SIG-M5 treated with dmso at 0.1 percent for 504 hours (cell line): Measurements from ENCODE around the gene SNAPC4.
"Not testable (repeated sequence)": the region's sequence is repeated elsewhere in the genome, so short reads cannot be mapped to it uniquely, and the experiment has no call there.

ENCODE experiments used
- DNase-seq: peaks from one replicate; lab custom pipeline; 2025; ENCODE audit not compliant: unreplicated experiment; lab: John Stamatoyannopoulos, UW

SNAPC4 gene

DNA sequence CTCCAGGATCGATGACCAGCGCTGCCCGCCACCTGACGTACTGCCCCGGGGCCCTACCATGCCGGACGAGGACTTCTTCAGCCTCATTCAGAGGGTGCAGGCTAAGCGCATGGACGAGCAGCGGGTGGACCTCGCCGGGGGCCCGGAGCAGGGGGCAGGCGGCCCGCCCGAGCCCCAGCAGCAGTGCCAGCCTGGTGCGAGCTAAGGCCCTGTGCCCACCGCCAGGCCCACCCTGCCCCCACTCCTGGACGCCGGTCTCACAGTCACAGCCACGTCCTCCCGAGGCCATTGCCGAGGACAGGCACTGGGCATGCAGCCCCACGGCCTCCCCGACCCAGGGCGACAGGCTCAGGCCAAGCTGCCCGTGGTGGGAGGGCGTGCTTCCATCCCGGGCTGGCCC, 42.0 kb downstream of the SNAPC4 start:
- DNase-seq = no peak

DNA sequence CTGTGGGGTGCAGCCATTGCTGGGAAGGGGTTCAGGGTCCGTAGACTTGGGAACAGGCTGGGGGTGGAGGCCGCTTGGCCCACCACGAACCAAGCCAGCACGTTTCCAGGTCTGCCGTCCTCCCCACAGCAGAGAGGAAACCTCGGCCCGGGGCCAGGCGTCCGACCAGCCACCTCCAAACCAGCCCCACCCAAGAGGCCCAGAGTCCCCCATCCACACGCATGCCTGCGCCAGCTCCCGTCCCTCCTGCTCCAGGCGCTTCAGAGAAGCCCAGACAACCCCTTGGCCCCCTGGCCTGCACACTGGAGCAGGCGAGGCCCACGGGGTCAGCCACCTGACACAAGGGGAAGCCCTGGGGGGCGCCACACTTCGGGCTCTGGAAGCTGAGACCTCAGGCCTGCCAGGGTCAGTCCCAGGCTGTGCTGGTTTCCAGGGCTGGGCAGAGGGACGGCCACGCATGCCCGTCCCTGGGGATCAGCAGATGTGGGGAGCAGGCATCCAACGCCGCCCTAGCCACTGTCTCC, 42.7 kb downstream of the SNAPC4 start:
- no peak for DNase-seq

DNA sequence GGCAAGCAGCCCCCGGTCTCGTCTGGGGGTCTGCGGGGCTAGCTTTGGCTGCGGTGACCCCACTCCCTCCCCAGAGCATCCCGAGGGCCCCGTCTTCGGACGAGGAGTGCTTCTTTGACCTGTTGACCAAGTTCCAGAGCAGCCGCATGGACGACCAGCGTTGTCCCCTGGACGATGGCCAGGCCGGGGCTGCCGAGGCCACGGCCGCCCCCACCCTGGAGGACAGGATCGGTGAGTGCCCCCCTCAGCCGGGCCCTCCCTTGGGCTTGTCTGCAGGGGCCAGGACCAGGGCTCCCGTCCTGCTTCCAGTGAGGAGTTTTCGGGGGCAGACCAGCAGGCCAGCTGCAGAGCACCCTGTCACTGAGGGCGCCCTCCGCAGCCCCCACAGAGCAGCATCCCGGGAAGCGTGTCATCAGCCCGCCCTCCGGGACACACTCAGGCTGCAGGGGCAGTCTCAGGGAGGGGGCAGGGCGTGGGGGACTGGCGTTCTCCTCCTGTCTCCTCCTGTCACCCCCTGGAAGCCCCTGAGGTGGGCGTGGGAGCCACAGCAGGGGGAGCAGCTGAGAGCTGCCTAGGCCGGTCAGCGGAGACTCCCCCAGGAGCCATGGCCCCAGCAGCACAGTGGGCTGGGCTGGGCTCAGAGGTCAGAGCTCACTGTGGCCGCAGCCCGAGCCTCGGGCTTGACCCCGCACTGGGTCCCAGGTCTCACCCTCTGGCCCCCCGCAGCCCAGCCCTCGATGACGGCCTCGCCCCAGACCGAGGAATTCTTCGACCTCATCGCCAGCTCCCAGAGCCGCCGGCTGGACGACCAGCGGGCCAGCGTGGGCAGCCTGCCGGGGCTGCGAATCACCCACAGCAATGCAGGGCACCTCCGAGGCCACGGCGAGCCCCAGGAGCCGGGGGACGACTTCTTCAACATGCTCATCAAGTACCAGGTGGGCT, 44.1 kb downstream of the SNAPC4 start:
- no peak for DNase-seq

DNA sequence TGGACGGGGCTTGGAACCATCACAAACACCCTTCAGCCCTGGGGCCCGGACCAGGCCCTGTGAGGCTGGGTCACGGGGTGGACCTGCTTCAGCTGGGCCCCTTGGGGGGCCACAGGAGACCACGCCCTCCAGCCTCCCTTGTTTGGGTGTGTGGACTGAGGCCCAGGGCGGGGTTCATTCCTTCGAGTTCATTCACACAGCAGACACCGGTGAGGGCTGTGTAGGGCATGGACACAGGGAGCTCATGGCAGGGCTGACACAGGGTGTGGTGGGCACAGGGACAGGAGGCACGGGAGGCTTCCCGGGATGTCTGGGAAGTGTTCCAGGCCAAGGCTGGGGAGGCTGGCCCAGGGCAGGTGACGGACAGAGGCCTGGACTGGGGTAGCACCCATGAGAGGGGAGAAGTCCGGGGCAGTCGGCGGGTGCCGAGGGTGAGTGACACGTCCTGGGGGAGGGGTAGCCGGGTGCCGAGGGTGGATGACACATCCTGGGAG, 45.3 kb downstream of the SNAPC4 start:
- DNase-seq = no peak

DNA sequence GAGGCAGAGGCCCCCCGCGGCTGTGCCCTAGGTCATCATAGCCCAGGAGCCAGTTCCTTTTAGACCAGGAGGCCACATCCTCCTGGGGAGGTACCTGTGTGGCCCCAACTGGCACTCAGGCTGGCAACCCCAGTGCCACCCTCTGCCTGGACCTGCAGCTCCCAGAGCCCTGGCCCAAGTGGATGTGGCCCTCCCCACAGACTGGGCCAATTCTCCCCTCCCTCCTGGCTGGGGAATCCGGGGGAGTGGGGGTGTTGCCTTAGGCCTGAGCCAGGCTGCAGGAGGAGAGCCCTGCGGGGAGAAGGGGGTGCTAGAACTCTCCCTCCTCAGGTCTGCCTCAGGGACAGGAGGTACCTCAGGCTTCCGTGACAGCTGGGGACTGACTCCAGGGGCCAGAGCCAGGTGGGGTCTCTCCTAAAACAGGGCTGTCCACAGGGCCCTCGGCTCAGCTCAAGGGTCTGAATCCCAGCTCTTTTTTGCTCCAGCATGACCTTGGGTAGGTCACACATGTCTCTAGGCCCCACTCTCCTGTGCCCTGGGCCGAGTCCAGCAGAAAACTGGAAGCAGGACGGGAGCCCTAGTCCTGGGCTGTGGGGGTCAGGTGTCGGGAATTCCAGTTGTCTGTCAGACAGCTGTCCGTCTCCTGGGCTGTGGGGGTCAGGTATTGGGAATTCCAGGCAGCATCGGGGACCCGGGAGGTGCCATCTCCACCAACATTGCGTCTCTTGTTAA, 46.0 kb downstream of the SNAPC4 start:
- DNase-seq = no peak

DNA sequence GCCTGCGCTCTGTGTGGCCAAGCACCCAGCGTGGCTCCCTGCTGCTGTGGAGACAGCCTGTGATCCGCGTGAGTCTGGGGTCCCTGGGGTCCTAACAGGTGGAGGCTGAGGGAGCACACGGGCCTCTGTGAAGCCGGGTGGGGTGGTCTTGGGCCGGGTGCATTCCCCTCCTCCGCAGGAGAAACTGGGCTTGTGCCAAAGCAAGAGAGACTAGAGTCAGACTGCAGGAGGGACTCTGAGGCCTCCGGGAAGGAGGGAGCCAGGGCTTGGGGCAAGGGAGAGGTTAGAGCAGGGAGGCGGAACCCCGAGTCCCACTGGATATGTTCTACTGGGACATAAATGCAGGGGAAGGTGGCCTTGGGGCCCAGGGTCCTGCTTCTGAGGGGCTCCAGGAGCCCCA, 46.9 kb downstream of the SNAPC4 start:
- no peak for DNase-seq

DNA sequence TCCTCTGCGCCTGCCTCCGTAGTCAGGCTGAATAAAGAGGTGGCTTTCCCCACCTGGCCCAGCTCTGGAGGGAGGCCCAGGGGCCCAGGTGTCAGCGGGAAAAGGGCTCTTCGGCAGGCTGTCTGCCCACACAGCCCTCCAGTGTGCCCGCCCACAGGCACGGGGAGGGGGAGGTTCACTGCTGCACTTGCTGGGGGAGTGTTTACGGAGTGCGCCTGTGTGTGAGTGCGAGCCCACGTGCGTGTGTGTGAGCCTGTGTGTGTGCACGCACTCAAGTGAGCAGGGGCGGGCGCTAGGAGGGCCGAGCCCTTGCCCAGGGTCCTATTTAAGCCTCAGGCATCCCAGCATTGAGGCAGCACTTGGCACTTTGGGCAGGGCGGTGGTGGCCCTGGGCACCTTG, 47.3 kb downstream of the SNAPC4 start:
- DNase-seq = no peak

DNA sequence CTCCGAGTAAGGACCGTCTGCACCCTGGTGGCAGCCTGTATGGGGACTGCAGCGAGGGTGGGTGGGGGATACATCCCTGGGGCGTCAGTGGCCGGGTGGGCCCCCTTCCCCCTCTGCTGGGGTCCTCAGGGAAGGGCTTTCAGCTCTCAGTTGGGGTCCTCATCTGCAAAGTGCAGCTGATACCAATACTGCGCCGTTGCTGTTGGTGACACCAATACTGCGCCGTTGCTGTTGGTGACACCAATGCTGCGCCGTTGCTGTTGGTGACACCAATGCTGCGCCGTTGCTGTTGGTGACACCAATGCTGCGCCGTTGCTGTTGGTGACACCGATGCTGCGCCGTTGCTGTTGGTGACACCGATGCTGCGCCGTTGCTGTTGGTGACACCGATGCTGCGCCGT, 48.1 kb downstream of the SNAPC4 start:
- DNase-seq = not testable (repeated sequence)

DNA sequence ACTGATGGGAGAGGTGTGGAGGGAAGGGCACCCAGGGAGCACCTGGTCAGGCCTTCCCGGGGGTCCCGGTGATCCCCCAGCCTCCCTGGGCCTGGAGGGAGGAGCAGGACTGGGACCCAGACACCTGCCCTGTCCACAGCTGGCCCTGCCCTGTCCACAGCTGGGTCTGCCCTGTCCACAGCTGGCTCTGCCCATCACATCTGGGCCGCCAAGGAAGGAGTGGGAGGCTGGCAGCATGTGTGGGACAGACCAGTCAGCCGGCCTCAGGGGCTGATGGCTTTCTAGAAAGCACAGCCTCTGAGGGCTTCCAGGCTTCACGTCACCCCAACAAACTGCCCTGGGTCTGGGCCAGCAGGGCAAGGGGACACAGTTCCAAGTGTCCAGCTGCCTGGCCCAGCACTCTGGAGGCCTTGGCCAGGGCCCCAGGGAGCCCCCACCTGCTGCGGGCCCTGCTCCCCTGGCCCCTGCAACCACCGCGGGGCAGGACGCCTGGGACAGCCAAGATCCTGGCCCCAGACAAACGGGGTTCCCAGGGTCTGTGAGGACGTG, 48.6 kb downstream of the SNAPC4 start:
- no peak for DNase-seq
